HG03025 (cell line): Measurements from ENCODE around the gene HLA-F.

Source experiments
- ATAC-seq: cut with Tn5 transposase; IDR thresholded peaks from one replicate; pipeline ENCODE4 v1.9.1; 2021; ENCODE audit warnings: mild to moderate bottlenecking, moderate library complexity; ENCODE audit not compliant: unreplicated experiment, low FRiP score

Gene HLA-F

GRCh38 chr6:29742127-29742526 lies 18.9 kb downstream of the HLA-F start:
- no peak for ATAC-seq

- no peak for ATAC-seq
Observed at GRCh38 chr6:29743025-29743424, 19.8 kb downstream of the HLA-F start.

GRCh38 chr6:29743568-29743967 lies 20.3 kb downstream of the HLA-F start:
- no peak for ATAC-seq

GRCh38 chr6:29744131-29744530 lies 20.9 kb downstream of the HLA-F start:
- ATAC-seq = no peak

GRCh38 chr6:29744621-29745020 lies 21.4 kb downstream of the HLA-F start:
- no peak for ATAC-seq

- no peak for ATAC-seq
Observed at GRCh38 chr6:29745386-29745785, 22.2 kb downstream of the HLA-F start.

- ATAC-seq = no peak
Observed at GRCh38 chr6:29745855-29746449, 22.7 kb downstream of the HLA-F start.

- no peak for ATAC-seq
Observed at GRCh38 chr6:29746846-29747687, 23.8 kb downstream of the HLA-F start.

GRCh38 chr6:29747688-29748250 lies 24.5 kb downstream of the HLA-F start:
- ATAC-seq = no peak

- ATAC-seq = peak; percentile 47
Observed at GRCh38 chr6:29748391-29749307, 25.4 kb downstream of the HLA-F start.

- no peak for ATAC-seq
Observed at GRCh38 chr6:29749308-29749662, 26.1 kb downstream of the HLA-F start.

- ATAC-seq = no peak
Observed at GRCh38 chr6:29749668-29750067, 26.4 kb downstream of the HLA-F start.

- ATAC-seq = no peak
Observed at GRCh38 chr6:29750709-29751108, 27.5 kb downstream of the HLA-F start.

GRCh38 chr6:29751480-29751879 lies 28.2 kb downstream of the HLA-F start:
- ATAC-seq = no peak

- peak; percentile 50 for ATAC-seq
Observed at GRCh38 chr6:29752451-29753308, 29.4 kb downstream of the HLA-F start.

- no peak for ATAC-seq
Observed at GRCh38 chr6:29753309-29753644, 30.0 kb downstream of the HLA-F start.

GRCh38 chr6:29755295-29755871 lies 32.1 kb downstream of the HLA-F start:
- ATAC-seq = no peak

- ATAC-seq = no peak
Observed at GRCh38 chr6:29757282-29757681, 34.0 kb downstream of the HLA-F start.

- ATAC-seq = no peak
Observed at GRCh38 chr6:29757701-29758293, 34.6 kb downstream of the HLA-F start.
